Fibroblast of pulmonary artery (primary cell): ENCODE measurements around the gene ZNF524.

Experiments
- DNase-seq: peaks from one replicate; pipeline ENCODE4 v3.0.0-alpha.2; 2010; ENCODE audit warnings: low read depth
- H3K4me3 ChIP-seq: replicated peaks from 2 replicates; pipeline ENCODE4 v1.5.1; 2011; ENCODE audit warnings: low read depth, mild to moderate bottlenecking, control low read depth, low read length, moderate library complexity
- TF ChIP-seq, protein P1 (sequence below): IDR thresholded peaks from 2 replicates; pipeline ENCODE4 v1.5.1; 2011; ENCODE audit warnings: mild to moderate bottlenecking, control low read depth, low read length, inconsistent platforms; ENCODE audit errors: missing control alignments

Gene ZNF524

DNA sequence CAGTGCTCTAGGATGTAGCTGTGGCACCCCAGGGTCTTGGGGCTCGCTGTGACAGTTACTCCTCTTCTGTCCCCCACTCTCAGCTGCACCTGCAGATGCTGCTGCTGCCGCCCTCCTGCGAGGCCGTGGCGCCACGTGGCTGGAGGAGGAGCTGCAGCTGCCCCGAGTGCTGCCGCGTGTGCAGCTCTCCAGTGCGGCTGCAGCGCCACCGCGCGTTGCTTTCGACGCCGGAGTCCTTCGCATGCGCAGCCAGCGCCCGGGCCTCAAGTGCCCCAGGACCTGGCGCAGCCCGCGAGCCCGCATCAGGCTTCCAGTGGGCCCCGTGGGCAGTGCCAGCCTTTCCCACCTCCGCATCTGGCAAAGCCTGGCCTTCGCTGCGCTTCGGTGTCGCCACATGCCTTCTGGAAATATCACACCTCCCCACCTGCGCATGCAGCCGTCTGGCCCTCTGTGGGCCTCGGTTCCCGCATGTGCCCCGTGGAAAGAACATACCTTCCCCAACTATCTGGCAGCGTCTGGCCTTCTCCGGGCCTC is 40.0 kb downstream of the ZNF524 start:
- TF ChIP-seq, protein P1, sequence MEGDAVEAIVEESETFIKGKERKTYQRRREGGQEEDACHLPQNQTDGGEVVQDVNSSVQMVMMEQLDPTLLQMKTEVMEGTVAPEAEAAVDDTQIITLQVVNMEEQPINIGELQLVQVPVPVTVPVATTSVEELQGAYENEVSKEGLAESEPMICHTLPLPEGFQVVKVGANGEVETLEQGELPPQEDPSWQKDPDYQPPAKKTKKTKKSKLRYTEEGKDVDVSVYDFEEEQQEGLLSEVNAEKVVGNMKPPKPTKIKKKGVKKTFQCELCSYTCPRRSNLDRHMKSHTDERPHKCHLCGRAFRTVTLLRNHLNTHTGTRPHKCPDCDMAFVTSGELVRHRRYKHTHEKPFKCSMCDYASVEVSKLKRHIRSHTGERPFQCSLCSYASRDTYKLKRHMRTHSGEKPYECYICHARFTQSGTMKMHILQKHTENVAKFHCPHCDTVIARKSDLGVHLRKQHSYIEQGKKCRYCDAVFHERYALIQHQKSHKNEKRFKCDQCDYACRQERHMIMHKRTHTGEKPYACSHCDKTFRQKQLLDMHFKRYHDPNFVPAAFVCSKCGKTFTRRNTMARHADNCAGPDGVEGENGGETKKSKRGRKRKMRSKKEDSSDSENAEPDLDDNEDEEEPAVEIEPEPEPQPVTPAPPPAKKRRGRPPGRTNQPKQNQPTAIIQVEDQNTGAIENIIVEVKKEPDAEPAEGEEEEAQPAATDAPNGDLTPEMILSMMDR = peak; percentile 37
- DNase-seq = peak; percentile 78
- H3K4me3 ChIP-seq = peak overlapping the region; percentile 88

- H3K4me3 ChIP-seq = peak within 1 kb of the TSS; percentile 88
- TF ChIP-seq, protein P1 = no peak
- peak; percentile 86 for DNase-seq
Observed at GRCh38 chr19:55640577-55641425, 40.7 kb downstream of the ZNF524 start, which contains the start of gene ZNF580. ZNF580 (plus strand) TSS chr19:55641002; CDS start chr19:55642509, 1,507 bp downstream.

- TF ChIP-seq, protein P1 = no peak
- peak; percentile 36 for DNase-seq
Observed at GRCh38 chr19:55641426-55642152, 41.5 kb downstream of the ZNF524 start.

DNA sequence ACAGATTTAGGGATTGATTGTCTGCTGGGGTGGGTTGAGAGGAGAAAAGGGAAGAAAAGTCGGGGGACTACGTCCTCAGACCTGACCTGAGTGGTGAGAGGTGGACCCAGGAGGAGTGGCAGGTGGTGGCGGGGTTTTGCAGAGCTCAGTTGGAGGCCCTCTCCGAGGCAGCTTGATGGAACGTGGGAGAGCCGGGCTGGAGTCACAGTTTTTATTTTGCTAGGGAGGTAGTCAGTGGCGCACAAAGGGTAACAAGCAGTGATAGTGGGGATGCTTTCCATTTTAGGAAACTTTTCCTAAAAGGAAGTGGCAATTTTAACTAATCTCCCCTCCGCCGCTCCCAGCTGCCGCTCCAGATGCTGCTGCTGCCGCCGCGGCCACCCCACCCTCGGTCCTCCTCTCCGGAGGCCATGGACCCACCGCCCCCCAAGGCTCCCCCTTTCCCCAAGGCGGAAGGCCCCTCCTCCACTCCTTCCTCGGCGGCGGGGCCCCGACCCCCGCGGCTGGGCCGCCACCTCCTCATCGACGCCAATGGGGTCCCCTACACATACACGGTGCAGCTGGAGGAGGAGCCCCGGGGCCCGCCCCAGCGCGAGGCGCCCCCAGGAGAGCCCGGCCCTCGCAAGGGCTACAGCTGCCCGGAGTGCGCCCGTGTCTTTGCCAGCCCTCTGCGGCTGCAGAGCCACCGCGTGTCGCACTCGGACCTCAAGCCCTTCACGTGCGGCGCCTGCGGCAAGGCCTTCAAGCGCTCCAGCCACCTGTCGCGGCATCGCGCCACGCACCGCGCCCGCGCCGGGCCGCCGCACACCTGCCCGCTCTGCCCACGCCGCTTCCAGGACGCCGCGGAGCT is 42.3 kb downstream of the ZNF524 start:
- no peak for DNase-seq
- H3K4me3 ChIP-seq = peak overlapping the region; percentile 88
- TF ChIP-seq, protein P1 = no peak

More at GRCh38 chr19:55641426-55642152, 41.5 kb downstream of the ZNF524 start:
- peak overlapping the region; percentile 88 for H3K4me3 ChIP-seq

- DNase-seq = peak; percentile 79
- TF ChIP-seq, protein P1 = no peak
- H3K4me3 ChIP-seq = peak within 1 kb of the TSS; percentile 88
Observed at GRCh38 chr19:55643003-55643886, 43.2 kb downstream of the ZNF524 start, which contains the start of gene ZNF581. ZNF581 (plus strand) TSS chr19:55643649; CDS start chr19:55644572, 923 bp downstream.
